Liver (tissue), 9 donors: Measurements from ENCODE around the gene CACNA1C. TPM values are rescaled to one million over a fixed set of nuclear protein-coding genes. Genes with fewer than 3 reads are reported as not detected.

Experiments used
- DNase-seq: peaks from one replicate; pipeline ENCODE4 v3.0.0-alpha.2; 2017; ENCODE audit warnings: low spot score
- H3K27ac ChIP-seq, 2 donors: one replicate each; pipeline ENCODE4 v1.7.0; 2013; ENCODE audit warnings: inconsistent platforms in 2 of 2, low read length in 2 of 2, control low read depth in 1 of 2, low read depth in 1 of 2, mild to moderate bottlenecking in 1 of 2
- H3K27me3 ChIP-seq, 4 donors: one replicate each; pipeline versions ENCODE4 v1.6.1 to v1.7.0; 2013; ENCODE audit warnings: low read length in 3 of 4, inconsistent platforms in 1 of 4, mild to moderate bottlenecking in 1 of 4, moderate library complexity in 1 of 4; ENCODE audit not compliant: control insufficient read depth in 4 of 4, insufficient read depth in 4 of 4
- H3K36me3 ChIP-seq, 4 donors: one replicate each; pipeline versions ENCODE4 v1.6.1 to v1.7.0; 2013; ENCODE audit warnings: low read length in 3 of 4, mild to moderate bottlenecking in 3 of 4, low read depth in 1 of 4, moderate library complexity in 1 of 4; ENCODE audit not compliant: control insufficient read depth in 4 of 4, insufficient read depth in 3 of 4
- H3K4me1 ChIP-seq, 4 donors: one replicate each; pipeline versions ENCODE4 v1.6.1 to v1.7.0; 2013; ENCODE audit warnings: low read length in 3 of 4, mild to moderate bottlenecking in 3 of 4, moderate library complexity in 1 of 4; ENCODE audit not compliant: control insufficient read depth in 4 of 4, insufficient read depth in 4 of 4
- H3K4me3 ChIP-seq, 3 donors: one replicate each; pipeline versions ENCODE4 v1.6.1 to v1.7.0; 2013; ENCODE audit warnings: low read length in 3 of 3, control low read depth in 1 of 3, low read depth in 1 of 3, mild to moderate bottlenecking in 1 of 3
- H3K9ac ChIP-seq, 2 donors: one replicate each; pipeline ENCODE4 v1.7.0; 2013; ENCODE audit warnings: low read length in 2 of 2, mild to moderate bottlenecking in 2 of 2, moderate library complexity in 2 of 2, control low read depth in 1 of 2, low read depth in 1 of 2
- H3K9me3 ChIP-seq, 4 donors: one replicate each; pipeline versions ENCODE4 v1.6.1 to v1.7.0; 2013; ENCODE audit warnings: low read length in 3 of 4; ENCODE audit not compliant: control insufficient read depth in 4 of 4
- CTCF ChIP-seq: fragments of 150-350 bp; IDR thresholded peaks from 2 replicates; pipeline ENCODE4 v1.5.1; 2017; ENCODE audit warnings: improper control_type of control experiment, low read depth, low read length; ENCODE audit not compliant: missing input control
- EGR1 ChIP-seq, 2 donors: IDR thresholded peaks; 2 replicates each; pipeline ENCODE4 v1.6.1; 2016 to 2018; ENCODE audit warnings: antibody characterized with exemption in 2 of 2, low read depth in 2 of 2
- GABPA ChIP-seq, 2 donors: IDR thresholded peaks in 1 of 2; conservative IDR thresholded peaks in 1 of 2; 2 replicates each; pipeline ENCODE4 v1.6.1; 2016; ENCODE audit warnings: antibody characterized with exemption in 2 of 2, mild to moderate bottlenecking in 1 of 2, moderate library complexity in 1 of 2
- HNF4A ChIP-seq, 2 donors: conservative IDR thresholded peaks; 2 replicates each; pipeline ENCODE4 v1.6.1; 2016; ENCODE audit warnings: antibody characterized with exemption in 2 of 2, mild to moderate bottlenecking in 2 of 2
- JUND ChIP-seq, 2 donors: IDR thresholded peaks; 2 replicates each; pipeline ENCODE4 v1.6.1; 2016; ENCODE audit warnings: antibody characterized with exemption in 2 of 2
- MAX ChIP-seq: IDR thresholded peaks from 2 replicates; pipeline ENCODE4 v1.6.1; 2016; ENCODE audit warnings: antibody characterized with exemption
- RAD21 ChIP-seq, 2 donors: IDR thresholded peaks; 2 replicates each; pipeline ENCODE4 v1.6.1; 2016; ENCODE audit warnings: antibody characterized with exemption in 2 of 2, mild to moderate bottlenecking in 2 of 2
- RXRA ChIP-seq, 2 donors: IDR thresholded peaks; 2 replicates each; pipeline ENCODE4 v1.6.1; 2017 to 2018; ENCODE audit warnings: antibody characterized with exemption in 2 of 2, mild to moderate bottlenecking in 1 of 2
- SP1 ChIP-seq: IDR thresholded peaks from 2 replicates; pipeline ENCODE4 v1.6.1; 2018; ENCODE audit warnings: antibody characterized with exemption, mild to moderate bottlenecking
- TAF1 ChIP-seq: conservative IDR thresholded peaks from 2 replicates; pipeline ENCODE4 v1.6.1; 2016; ENCODE audit warnings: antibody characterized with exemption, mild to moderate bottlenecking
- WGBS: extraction: QIAGEN DNeasy Blood & Tissue Kit; methylation state at CpG from one replicate; pipeline ENCODE4 v1.1.7; 2013; 5-methylcytosine and 5-hydroxymethylcytosine counted together
- polyA plus RNA-seq, 2 donors: library from polyadenylated mRNA; stranded (reverse) in 1 of 2; unstranded in 1 of 2; fragments of 200-250 nt in 1 of 2; fragments of >200 nt in 1 of 2; fragmentation: Nextera tagmentation in 1 of 2; extraction: Ambion mirVana in 1 of 2; gene quantifications; one replicate each; pipeline versions ENCODE4 v1.2.1 to v1.2.3, GENCODE V29; 2013 to 2015
- total RNA-seq, 2 donors: library from RNA; depleted of rRNA; stranded (reverse); fragments of >200 nt; gene quantifications; one replicate each; pipeline ENCODE4 v1.2.3, GENCODE V29; 2014
- TF ChIP-seq, protein P1 (sequence below): IDR thresholded peaks from 2 replicates; pipeline ENCODE4 v1.6.1; 2016; ENCODE audit warnings: antibody characterized with exemption
- TF ChIP-seq, protein P2 (sequence below): IDR thresholded peaks from 2 replicates; pipeline ENCODE4 v1.6.1; 2016; ENCODE audit warnings: antibody characterized with exemption, mild to moderate bottlenecking
- donor health status: healthy.
- donor health status: healthy.
- donor health status: healthy.
- donor health status: healthy.
- donor health status: healthy.

Gene CACNA1C
- total and polyA plus RNA-seq, 4 donors = 0.23 to 1.9 (median 0.41) TPM

- 79% methylated on average over 2 of the region's 2 CpGs for WGBS
- DNase-seq = no peak
- TF ChIP-seq CTCF (no peak), MAX (no peak), TAF1 (no peak), JUND (IDR thresholded peaks at IDR 0.05) (no peak)
- TF ChIP-seq, protein P1, sequence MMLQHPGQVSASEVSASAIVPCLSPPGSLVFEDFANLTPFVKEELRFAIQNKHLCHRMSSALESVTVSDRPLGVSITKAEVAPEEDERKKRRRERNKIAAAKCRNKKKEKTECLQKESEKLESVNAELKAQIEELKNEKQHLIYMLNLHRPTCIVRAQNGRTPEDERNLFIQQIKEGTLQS = no peak
- TF ChIP-seq, protein P2, sequence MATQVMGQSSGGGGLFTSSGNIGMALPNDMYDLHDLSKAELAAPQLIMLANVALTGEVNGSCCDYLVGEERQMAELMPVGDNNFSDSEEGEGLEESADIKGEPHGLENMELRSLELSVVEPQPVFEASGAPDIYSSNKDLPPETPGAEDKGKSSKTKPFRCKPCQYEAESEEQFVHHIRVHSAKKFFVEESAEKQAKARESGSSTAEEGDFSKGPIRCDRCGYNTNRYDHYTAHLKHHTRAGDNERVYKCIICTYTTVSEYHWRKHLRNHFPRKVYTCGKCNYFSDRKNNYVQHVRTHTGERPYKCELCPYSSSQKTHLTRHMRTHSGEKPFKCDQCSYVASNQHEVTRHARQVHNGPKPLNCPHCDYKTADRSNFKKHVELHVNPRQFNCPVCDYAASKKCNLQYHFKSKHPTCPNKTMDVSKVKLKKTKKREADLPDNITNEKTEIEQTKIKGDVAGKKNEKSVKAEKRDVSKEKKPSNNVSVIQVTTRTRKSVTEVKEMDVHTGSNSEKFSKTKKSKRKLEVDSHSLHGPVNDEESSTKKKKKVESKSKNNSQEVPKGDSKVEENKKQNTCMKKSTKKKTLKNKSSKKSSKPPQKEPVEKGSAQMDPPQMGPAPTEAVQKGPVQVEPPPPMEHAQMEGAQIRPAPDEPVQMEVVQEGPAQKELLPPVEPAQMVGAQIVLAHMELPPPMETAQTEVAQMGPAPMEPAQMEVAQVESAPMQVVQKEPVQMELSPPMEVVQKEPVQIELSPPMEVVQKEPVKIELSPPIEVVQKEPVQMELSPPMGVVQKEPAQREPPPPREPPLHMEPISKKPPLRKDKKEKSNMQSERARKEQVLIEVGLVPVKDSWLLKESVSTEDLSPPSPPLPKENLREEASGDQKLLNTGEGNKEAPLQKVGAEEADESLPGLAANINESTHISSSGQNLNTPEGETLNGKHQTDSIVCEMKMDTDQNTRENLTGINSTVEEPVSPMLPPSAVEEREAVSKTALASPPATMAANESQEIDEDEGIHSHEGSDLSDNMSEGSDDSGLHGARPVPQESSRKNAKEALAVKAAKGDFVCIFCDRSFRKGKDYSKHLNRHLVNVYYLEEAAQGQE = no peak
Measured at GRCh38 chr12:2418579-2418978, 365.8 kb downstream of the CACNA1C start.

GRCh38 chr12:2422591-2422990 is 369.8 kb downstream of the CACNA1C start:
- Histone ChIP-seq H3K9ac (no peak overlapping the region), H3K27me3 (no peaks in the 10 kb centered on the region), H3K9me3 (peaks cover 0 to 6% (median 4%) of the 10 kb centered on the region in 4 donors), H3K27ac (no peak overlapping the region), H3K36me3 (no peaks in the 10 kb centered on the region), H3K4me1 (no peaks in the 10 kb centered on the region), H3K4me3 (no peak overlapping the region)
- DNase-seq = no peak
- WGBS = 44% methylated on average over 8 of the region's 8 CpGs
- TF ChIP-seq, protein P1 = no peak
- TF ChIP-seq SP1 = no peak
- no peak for TF ChIP-seq RXRA (IDR thresholded peaks at IDR 0.05)
- TF ChIP-seq, protein P2 = no peak
- no peak for TF ChIP-seq MAX
- no peak for TF ChIP-seq HNF4A (conservative IDR thresholded peaks at IDR 0.05)
- no peak for TF ChIP-seq RAD21 (IDR thresholded peaks at IDR 0.05)
- no peak for TF ChIP-seq EGR1 (IDR thresholded peaks at IDR 0.05; ENCODE audit: low read depth in 2 of 2)
- TF ChIP-seq GABPA (IDR thresholded peaks at IDR 0.05 in 1 of 2, conservative IDR thresholded peaks at IDR 0.05 in 1 of 2) = no peak

More at GRCh38 chr12:2418579-2418978, 365.8 kb downstream of the CACNA1C start:
- no peaks in the 10 kb centered on the region for H3K4me1 ChIP-seq
- no peak overlapping the region for H3K9ac ChIP-seq
- H3K27me3 ChIP-seq = no peaks in the 10 kb centered on the region
- no peak overlapping the region for H3K4me3 ChIP-seq
- H3K9me3 ChIP-seq = no peaks in the 10 kb centered on the region
- H3K27ac ChIP-seq = no peak overlapping the region
- H3K36me3 ChIP-seq = no peaks in the 10 kb centered on the region
